HepG2 (cell line): ENCODE data around the gene TM9SF4. TPM values are rescaled to one million over a fixed set of nuclear protein-coding genes. Genes with fewer than 3 reads are reported as not detected.

ENCODE experiments used
- AGO1 ChIP-seq: fragments of 200-400 bp; formaldehyde crosslinking; IDR thresholded peaks from 2 replicates; pipeline ENCODE4 v1.6.1; 2017; ENCODE audit warnings: mild to moderate bottlenecking, low read depth, low read length, moderate library complexity; ENCODE audit not compliant: poor library complexity, severe bottlenecking
- AKAP8 ChIP-seq: sonication (generic); formaldehyde crosslinking; IDR thresholded peaks from 2 replicates; pipeline ENCODE4 v1.5.1; 2020; ENCODE audit warnings: mild to moderate bottlenecking, missing genetic modification reagents
- BCLAF1 ChIP-seq: fragments of 450-650 bp; IDR thresholded peaks from 2 replicates; pipeline ENCODE4 v1.6.1; 2017; ENCODE audit warnings: mild to moderate bottlenecking
- ERF ChIP-seq: IDR thresholded peaks from 2 replicates; pipeline ENCODE4 v1.6.1; 2018; ENCODE audit warnings: missing biosample characterization, missing genetic modification reagents
- HINFP ChIP-seq: sonication (generic); formaldehyde crosslinking; IDR thresholded peaks from 2 replicates; pipeline ENCODE4 v1.4.0; 2020; ENCODE audit warnings: low read depth, mild to moderate bottlenecking, missing genetic modification reagents
- KDM5B ChIP-seq: sonication (generic); formaldehyde crosslinking; IDR thresholded peaks from 2 replicates; pipeline ENCODE4 v1.4.0; 2020; ENCODE audit warnings: missing genetic modification reagents, mild to moderate bottlenecking, borderline replicate concordance
- MAFF ChIP-seq: IDR thresholded peaks from 2 replicates; pipeline ENCODE4 v1.6.1; 2011; ENCODE audit warnings: low read depth, low read length, improper control_type of control experiment
- MAFG ChIP-seq: sonication (generic); formaldehyde crosslinking; IDR thresholded peaks from 2 replicates; pipeline ENCODE4 v1.5.1; 2020; ENCODE audit warnings: mild to moderate bottlenecking, missing genetic modification reagents
- MED1 ChIP-seq: sonication (generic); formaldehyde crosslinking; IDR thresholded peaks from 2 replicates; pipeline ENCODE4 v1.4.0; 2020; ENCODE audit warnings: missing genetic modification reagents
- MED13 ChIP-seq: sonication (generic); formaldehyde crosslinking; IDR thresholded peaks from 2 replicates; pipeline ENCODE4 v1.5.0; 2020; ENCODE audit warnings: missing genetic modification reagents
- NR0B2 ChIP-seq: sonication (generic); formaldehyde crosslinking; IDR thresholded peaks from 2 replicates; pipeline ENCODE4 v1.4.0; 2020; ENCODE audit warnings: mild to moderate bottlenecking, missing genetic modification reagents
- TAF15 ChIP-seq: fragments of 200-400 bp; formaldehyde crosslinking; IDR thresholded peaks from one replicate; pipeline ENCODE4 v1.6.1; 2018; ENCODE audit warnings: mild to moderate bottlenecking, low read depth, low read length; ENCODE audit not compliant: poor library complexity, severe bottlenecking
- ZFX ChIP-seq: sonication (generic); formaldehyde crosslinking; IDR thresholded peaks from 2 replicates; pipeline ENCODE4 v1.4.0; 2020; ENCODE audit warnings: mild to moderate bottlenecking, low read depth, missing genetic modification reagents, moderate library complexity
- ZNF441 ChIP-seq: sonication (generic); formaldehyde crosslinking; IDR thresholded peaks from 2 replicates; pipeline ENCODE4 v1.7.0; 2021; ENCODE audit warnings: missing genetic modification reagents, borderline replicate concordance
- ZNF709 ChIP-seq: sonication (generic); formaldehyde crosslinking; IDR thresholded peaks from 2 replicates; pipeline ENCODE4 v1.5.0; 2020; ENCODE audit warnings: mild to moderate bottlenecking, missing genetic modification reagents
- ZNF768 ChIP-seq: sonication (generic); formaldehyde crosslinking; IDR thresholded peaks from 2 replicates; pipeline ENCODE4 v1.4.0; 2020; ENCODE audit warnings: missing genetic modification reagents
- ZSCAN21 ChIP-seq: sonication (generic); formaldehyde crosslinking; IDR thresholded peaks from 2 replicates; pipeline ENCODE4 v1.8.0; 2022; ENCODE audit warnings: mild to moderate bottlenecking, missing genetic modification reagents, moderate library complexity, borderline replicate concordance
- polyA plus RNA-seq, 8 experiments: library from polyadenylated mRNA; depleted of rRNA in 3 of 8; stranded (reverse) in 7 of 8; unstranded in 1 of 8; fragments of >200 nt; fragmentation: Illumina TruSeq in 4 of 8; extraction: Trizol in 4 of 8; gene quantifications; 2 replicates each; pipeline versions ENCODE4 v1.2.1 to v1.2.3, GENCODE V29; 2011 to 2016; ENCODE audit warnings: low read depth in 4 of 8, missing spikeins in 1 of 8, mixed read lengths in 1 of 8; ENCODE audit not compliant: insufficient read depth in 1 of 8
- total RNA-seq, 5 experiments: library from RNA; depleted of rRNA; stranded (reverse); fragments of >200 nt; fragmentation: Illumina TruSeq; extraction: Trizol; gene quantifications; 2 replicates each; pipeline ENCODE4 v1.2.3, GENCODE V29; 2016; ENCODE audit warnings: low read depth in 1 of 5
- TF ChIP-seq, protein P1 (sequence below), 2 experiments: sonication (generic) in 1 of 2; formaldehyde crosslinking in 1 of 2; IDR thresholded peaks; 2 replicates each; pipeline versions ENCODE4 v1.4.0 to v1.6.1; 2016 to 2020; ENCODE audit warnings: borderline replicate concordance in 1 of 2, low read depth in 1 of 2, mild to moderate bottlenecking in 1 of 2, missing genetic modification reagents in 1 of 2
- TF ChIP-seq, protein P2 (sequence below): sonication (generic); formaldehyde crosslinking; IDR thresholded peaks from 2 replicates; pipeline ENCODE4 v1.8.0; 2023; ENCODE audit warnings: mild to moderate bottlenecking, missing genetic modification reagents

TM9SF4 gene
- total and polyA plus RNA-seq, 2 of the 13 experiments (the other 11 are each of a cell fraction or from before 2014, with no cell fraction given), result 53.5 to 171 TPM

DNA sequence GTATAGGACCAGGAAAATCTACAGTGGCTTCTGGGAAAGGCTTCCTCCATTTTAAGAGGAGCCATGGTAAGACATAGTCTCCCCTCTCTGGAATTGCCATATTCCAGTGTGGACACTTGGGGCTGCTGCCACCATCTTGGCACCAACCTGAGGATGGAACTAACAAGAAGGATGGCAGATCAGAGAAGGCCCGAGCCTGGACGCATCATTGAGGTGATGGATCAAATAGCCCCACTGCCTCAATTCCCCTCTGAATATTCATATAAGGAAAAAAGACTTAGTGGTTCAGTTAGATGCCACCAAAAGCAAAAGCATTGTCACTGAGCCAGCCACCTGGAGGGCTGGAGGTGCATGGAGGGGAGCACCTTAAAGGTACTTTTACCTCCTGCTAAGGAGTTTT lies 72.1 kb downstream of the TM9SF4 start (continued):
- TF ChIP-seq, protein P1, sequence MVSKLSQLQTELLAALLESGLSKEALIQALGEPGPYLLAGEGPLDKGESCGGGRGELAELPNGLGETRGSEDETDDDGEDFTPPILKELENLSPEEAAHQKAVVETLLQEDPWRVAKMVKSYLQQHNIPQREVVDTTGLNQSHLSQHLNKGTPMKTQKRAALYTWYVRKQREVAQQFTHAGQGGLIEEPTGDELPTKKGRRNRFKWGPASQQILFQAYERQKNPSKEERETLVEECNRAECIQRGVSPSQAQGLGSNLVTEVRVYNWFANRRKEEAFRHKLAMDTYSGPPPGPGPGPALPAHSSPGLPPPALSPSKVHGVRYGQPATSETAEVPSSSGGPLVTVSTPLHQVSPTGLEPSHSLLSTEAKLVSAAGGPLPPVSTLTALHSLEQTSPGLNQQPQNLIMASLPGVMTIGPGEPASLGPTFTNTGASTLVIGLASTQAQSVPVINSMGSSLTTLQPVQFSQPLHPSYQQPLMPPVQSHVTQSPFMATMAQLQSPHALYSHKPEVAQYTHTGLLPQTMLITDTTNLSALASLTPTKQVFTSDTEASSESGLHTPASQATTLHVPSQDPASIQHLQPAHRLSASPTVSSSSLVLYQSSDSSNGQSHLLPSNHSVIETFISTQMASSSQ (IDR thresholded peaks at IDR 0.05; ENCODE audit: low read depth), result no peak
- TF ChIP-seq, protein P1 (CRISPR knock-in tag; IDR thresholded peaks at IDR 0.05; ENCODE audit: borderline replicate concordance), result no peak
- TF ChIP-seq TAF15, result no peak
- TF ChIP-seq ZNF441 (CRISPR knock-in tag), result no peak
- TF ChIP-seq ZFX (CRISPR knock-in tag), result no peak
- TF ChIP-seq HINFP (CRISPR knock-in tag), result no peak
- no peak for TF ChIP-seq BCLAF1
- no peak for TF ChIP-seq MAFG
- no peak for TF ChIP-seq MED1
- TF ChIP-seq, protein P2, sequence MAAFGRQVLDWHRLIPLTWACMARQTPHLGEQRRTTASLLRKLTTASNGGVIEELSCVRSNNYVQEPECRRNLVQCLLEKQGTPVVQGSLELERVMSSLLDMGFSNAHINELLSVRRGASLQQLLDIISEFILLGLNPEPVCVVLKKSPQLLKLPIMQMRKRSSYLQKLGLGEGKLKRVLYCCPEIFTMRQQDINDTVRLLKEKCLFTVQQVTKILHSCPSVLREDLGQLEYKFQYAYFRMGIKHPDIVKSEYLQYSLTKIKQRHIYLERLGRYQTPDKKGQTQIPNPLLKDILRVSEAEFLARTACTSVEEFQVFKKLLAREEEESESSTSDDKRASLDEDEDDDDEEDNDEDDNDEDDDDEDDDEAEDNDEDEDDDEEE, result peak; percentile 16
- no peak for TF ChIP-seq KDM5B (CRISPR knock-in tag)
- TF ChIP-seq MAFF, result no peak
- TF ChIP-seq AGO1, result no peak
- no peak for TF ChIP-seq ZNF768 (CRISPR knock-in tag)
- no peak for TF ChIP-seq ERF (CRISPR knock-in tag)
- TF ChIP-seq NR0B2 (CRISPR knock-in tag), result 0 out of 2 replicates have a peak, but pooled peaks have one; percentile 39
- 0 out of 2 replicates have a peak, but pooled peaks have one; percentile 12 for TF ChIP-seq ZNF709 (CRISPR knock-in tag)
- peak; percentile 76; the same call in 1 of the 2 replicates for TF ChIP-seq AKAP8 (CRISPR knock-in tag)
- no peak for TF ChIP-seq MED13 (CRISPR knock-in tag)
- TF ChIP-seq ZSCAN21 (CRISPR knock-in tag), result 0 out of 2 replicates have a peak, but pooled peaks have one; percentile 0
